Upper lobe of left lung (tissue), 6 donors: Measurements from ENCODE around the gene SNU13. TPM values are rescaled to one million over a fixed set of nuclear protein-coding genes. Genes with fewer than 3 reads are reported as not detected.

Source experiments
- ATAC-seq, 2 donors: fragments of 200-7000 bp; cut with Tn5 transposase; one replicate each; pipeline ENCODE4 v1.9.1; 2022; ENCODE audit warnings: mild to moderate bottlenecking in 2 of 2, moderate library complexity in 2 of 2; ENCODE audit not compliant: low FRiP score in 2 of 2
- DNase-seq, 2 donors: peaks; one replicate each; pipeline ENCODE4 v3.0.0-alpha.2; 2019 to 2020
- H3K27ac ChIP-seq, 4 donors: fragments of 200-600 bp; sonication (generic); one replicate each; pipeline ENCODE4 v1.5.1; 2016 to 2019
- H3K27me3 ChIP-seq, 4 donors: fragments of 200-600 bp; sonication (generic); one replicate each; pipeline ENCODE4 v1.5.1; 2017 to 2019
- H3K36me3 ChIP-seq, 4 donors: fragments of 200-600 bp; sonication (generic); one replicate each; pipeline ENCODE4 v1.5.1; 2016 to 2019
- H3K4me1 ChIP-seq, 4 donors: fragments of 200-600 bp; sonication (generic); one replicate each; pipeline ENCODE4 v1.5.1; 2018 to 2019
- H3K4me3 ChIP-seq, 4 donors: fragments of 200-600 bp; sonication (generic); one replicate each; pipeline ENCODE4 v1.5.1; 2017 to 2019; ENCODE audit warnings: mild to moderate bottlenecking in 2 of 4, moderate library complexity in 1 of 4
- H3K9me3 ChIP-seq, 4 donors: fragments of 200-600 bp; sonication (generic); one replicate each; pipeline ENCODE4 v1.5.1; 2018 to 2019
- EP300 ChIP-seq, 4 donors: sonication (generic); formaldehyde crosslinking; IDR thresholded peaks; one replicate each; pipeline ENCODE4 v1.5.1; 2017; ENCODE audit warnings: antibody characterized with exemption in 4 of 4, control low read depth in 2 of 4
- POLR2A ChIP-seq, 4 donors: fragments of 450-650 bp; IDR thresholded peaks; one replicate each; pipeline ENCODE4 v1.5.1; 2016 to 2017; ENCODE audit warnings: antibody characterized with exemption in 4 of 4, mild to moderate bottlenecking in 2 of 4
- POLR2AphosphoS5 ChIP-seq, 2 donors: sonication (generic); formaldehyde crosslinking; IDR thresholded peaks; one replicate each; pipeline ENCODE4 v1.5.1; 2017; ENCODE audit warnings: antibody characterized with exemption in 2 of 2
- WGBS, 2 donors: methylation state at CpG; one replicate each; pipeline ENCODE4 v1.1.5; 2017 to 2018; 5-methylcytosine and 5-hydroxymethylcytosine counted together
- total RNA-seq, 6 donors: library from RNA; depleted of rRNA in 4 of 6; stranded (reverse); fragments of >200 nt in 4 of 6; gene quantifications; one replicate each; pipeline versions ENCODE4 v1.1.0 to v1.2.1, GENCODE V29; 2016 to 2021
- TF ChIP-seq, protein P1 (sequence below), 6 experiments: fragments of 450-650 bp in 4 of 6; fragments of 200-600 bp in 2 of 6; sonication (generic) in 2 of 6; IDR thresholded peaks; one replicate each; pipeline ENCODE4 v1.5.1; 2016 to 2019; ENCODE audit warnings: antibody characterized with exemption in 6 of 6
- donor health status: DM: no; HTN: no; CAD: no; lungs with moderate emphysema.
- donor health status: DM: no; HTN: yes; CAD: no; lungs with severe emphysema.

SNU13 gene
- total RNA-seq, 6 donors from 2014 or later: 40.9 to 124 (median 92.0) TPM

DNA sequence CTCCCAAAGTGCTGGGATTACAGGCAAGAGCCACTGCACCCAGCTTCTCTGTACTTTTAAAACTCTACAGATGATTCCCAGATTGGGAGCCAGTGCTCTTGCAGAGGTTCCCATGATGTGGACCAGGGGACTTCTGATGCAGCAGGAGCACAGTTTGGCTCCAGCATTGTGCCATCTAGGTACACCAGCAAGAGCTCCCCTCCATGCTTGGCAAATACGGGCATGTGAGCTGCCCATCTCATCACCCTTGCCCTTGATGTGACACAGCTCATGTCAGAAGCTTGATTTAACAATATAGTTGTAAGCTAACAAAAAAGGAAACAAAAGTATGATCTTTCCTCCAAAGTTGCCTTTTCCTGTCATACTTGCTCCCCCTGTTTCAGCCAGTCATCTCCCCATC is 28.7 kb downstream of the SNU13 start:
- ATAC-seq (no peak), DNase-seq (no peak)
- 93 to 100% methylated on average over 1 of the region's 1 CpG for WGBS, 2 donors
- Histone ChIP-seq H3K27me3 (no peaks in the 10 kb centered on the region), H3K4me3 (no peak overlapping the region), H3K4me1 (no peaks in the 10 kb centered on the region), H3K36me3 (peaks cover 70 to 100% (median 86%) of the 10 kb centered on the region in 4 donors), H3K9me3 (no peaks in the 10 kb centered on the region), H3K27ac (no peak overlapping the region)
- no peak for TF ChIP-seq POLR2A (IDR thresholded peaks at IDR 0.05)

DNA sequence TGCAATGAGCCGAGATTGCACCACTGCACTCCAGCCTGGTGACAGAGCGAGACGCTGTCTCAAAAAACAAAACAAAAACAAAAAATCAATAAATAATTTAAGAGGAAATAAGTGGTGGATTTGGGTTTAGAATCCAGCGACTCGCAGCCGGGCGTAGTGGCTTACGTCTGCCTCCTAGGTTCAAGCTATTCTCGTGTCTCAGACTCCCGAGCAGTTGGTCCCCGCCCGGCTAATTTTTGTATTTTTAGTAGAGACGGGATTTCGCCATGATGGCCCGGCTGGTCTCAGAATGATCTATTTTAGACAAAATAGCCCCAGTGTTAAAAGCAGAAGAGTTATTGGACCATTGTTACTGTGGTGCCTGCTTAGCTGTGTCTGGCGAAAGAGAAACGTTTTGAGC is 29.8 kb downstream of the SNU13 start:
- Histone ChIP-seq H3K27ac (no peak overlapping the region), H3K27me3 (no peaks in the 10 kb centered on the region), H3K4me1 (no peaks in the 10 kb centered on the region), H3K9me3 (no peaks in the 10 kb centered on the region), H3K36me3 (peaks cover 79 to 100% (median 91%) of the 10 kb centered on the region in 4 donors), H3K4me3 (no peak overlapping the region)
- no peak for DNase-seq
- ATAC-seq: no peak
- TF ChIP-seq POLR2A (IDR thresholded peaks at IDR 0.05) (no peak), POLR2AphosphoS5 (IDR thresholded peaks at IDR 0.05) (no peak), EP300 (IDR thresholded peaks at IDR 0.05) (no peak)
- TF ChIP-seq, protein P1, sequence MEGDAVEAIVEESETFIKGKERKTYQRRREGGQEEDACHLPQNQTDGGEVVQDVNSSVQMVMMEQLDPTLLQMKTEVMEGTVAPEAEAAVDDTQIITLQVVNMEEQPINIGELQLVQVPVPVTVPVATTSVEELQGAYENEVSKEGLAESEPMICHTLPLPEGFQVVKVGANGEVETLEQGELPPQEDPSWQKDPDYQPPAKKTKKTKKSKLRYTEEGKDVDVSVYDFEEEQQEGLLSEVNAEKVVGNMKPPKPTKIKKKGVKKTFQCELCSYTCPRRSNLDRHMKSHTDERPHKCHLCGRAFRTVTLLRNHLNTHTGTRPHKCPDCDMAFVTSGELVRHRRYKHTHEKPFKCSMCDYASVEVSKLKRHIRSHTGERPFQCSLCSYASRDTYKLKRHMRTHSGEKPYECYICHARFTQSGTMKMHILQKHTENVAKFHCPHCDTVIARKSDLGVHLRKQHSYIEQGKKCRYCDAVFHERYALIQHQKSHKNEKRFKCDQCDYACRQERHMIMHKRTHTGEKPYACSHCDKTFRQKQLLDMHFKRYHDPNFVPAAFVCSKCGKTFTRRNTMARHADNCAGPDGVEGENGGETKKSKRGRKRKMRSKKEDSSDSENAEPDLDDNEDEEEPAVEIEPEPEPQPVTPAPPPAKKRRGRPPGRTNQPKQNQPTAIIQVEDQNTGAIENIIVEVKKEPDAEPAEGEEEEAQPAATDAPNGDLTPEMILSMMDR (IDR thresholded peaks at IDR 0.05): no peak
- 94 to 96% methylated on average over 17 of the region's 17 CpGs for WGBS, 2 donors

DNA sequence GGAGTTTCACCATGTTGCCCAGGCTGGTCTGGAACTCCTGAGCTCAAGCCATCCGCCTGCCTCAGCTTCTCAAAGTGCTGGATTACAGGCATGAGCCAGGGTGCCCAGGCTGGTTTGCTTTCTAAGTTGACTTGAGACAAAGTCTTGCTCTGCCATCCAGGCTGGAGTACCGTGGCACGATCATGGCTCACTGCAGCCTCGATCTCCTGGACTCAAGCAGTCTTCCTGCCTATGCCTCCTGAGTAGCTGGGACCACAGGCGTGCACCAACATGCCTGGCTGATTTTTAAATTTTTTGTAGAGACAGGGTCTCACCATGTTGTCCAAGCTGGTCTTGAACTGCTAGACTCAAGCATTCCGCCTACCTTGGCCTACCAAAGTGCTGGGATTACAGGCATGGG is 31.0 kb downstream of the SNU13 start:
- ATAC-seq (no peak), DNase-seq (no peak)
- Histone ChIP-seq H3K9me3 (no peaks in the 10 kb centered on the region), H3K36me3 (peaks cover 84 to 100% (median 92%) of the 10 kb centered on the region in 4 donors), H3K27ac (no peak overlapping the region), H3K4me1 (no peaks in the 10 kb centered on the region), H3K27me3 (no peaks in the 10 kb centered on the region), H3K4me3 (no peak overlapping the region)
- TF ChIP-seq EP300 (IDR thresholded peaks at IDR 0.05) (no peak), POLR2A (IDR thresholded peaks at IDR 0.05) (no peak)
- 98 to 100% methylated on average over 4 to 6 of the region's 6 CpGs for WGBS, 2 donors

DNA sequence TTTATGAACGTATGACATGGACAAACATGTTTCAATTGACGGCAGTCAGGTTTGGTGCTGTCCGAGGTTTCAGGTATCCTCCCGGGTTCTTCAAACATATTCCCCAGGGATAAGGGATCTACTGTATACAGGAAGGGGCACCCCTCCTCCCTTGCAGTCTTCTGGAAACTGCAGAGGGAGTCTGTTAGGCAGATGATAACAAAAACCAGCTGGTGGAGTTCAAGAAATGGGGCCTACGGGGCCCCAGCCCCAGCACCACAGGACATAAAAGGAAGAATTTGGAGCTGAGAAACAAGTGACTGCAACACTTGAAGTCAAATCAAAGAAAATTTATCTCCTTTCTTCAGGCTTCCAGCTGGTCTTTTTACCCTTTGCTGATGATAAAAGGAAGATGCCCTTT is 32.1 kb downstream of the SNU13 start:
- ATAC-seq (no peak), DNase-seq (no peak)
- no peaks in the 10 kb centered on the region for H3K4me1 ChIP-seq
- no peaks in the 10 kb centered on the region for H3K27me3 ChIP-seq
- H3K36me3 ChIP-seq: peaks cover 86 to 100% (median 93%) of the 10 kb centered on the region in 4 donors
- 78 to 79% methylated on average over 5 of the region's 5 CpGs for WGBS, 2 donors
- H3K27ac ChIP-seq: no peak overlapping the region
- H3K9me3 ChIP-seq: no peaks in the 10 kb centered on the region
- no peak for TF ChIP-seq POLR2A (IDR thresholded peaks at IDR 0.05)
- no peak for TF ChIP-seq EP300 (IDR thresholded peaks at IDR 0.05)
- TF ChIP-seq, protein P1 (IDR thresholded peaks at IDR 0.05): no peak
- TF ChIP-seq POLR2AphosphoS5 (IDR thresholded peaks at IDR 0.05): no peak
- no peak overlapping the region for H3K4me3 ChIP-seq

DNA sequence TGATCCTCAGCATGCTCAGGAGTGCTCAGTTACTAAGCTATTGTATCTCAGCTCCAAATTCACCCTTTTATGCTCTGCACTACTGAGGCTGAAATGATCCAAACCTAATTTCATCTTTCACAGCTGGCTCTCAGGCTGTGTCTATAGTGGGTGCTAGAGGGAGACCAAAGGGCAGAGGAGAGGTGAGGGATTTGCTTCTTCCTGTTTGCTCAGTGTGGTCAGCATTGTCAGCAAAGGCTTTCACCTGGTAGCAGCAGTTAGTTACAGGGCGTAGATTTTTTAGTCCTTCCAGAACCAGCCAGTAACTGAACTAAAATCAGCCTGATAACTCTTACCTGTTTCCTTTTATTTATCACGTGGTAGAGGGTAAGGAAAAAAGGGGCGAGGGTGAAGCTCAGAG is 34.3 kb downstream of the SNU13 start:
- ATAC-seq (no peak), DNase-seq (no peak)
- TF ChIP-seq EP300 (IDR thresholded peaks at IDR 0.05) (no peak), POLR2AphosphoS5 (IDR thresholded peaks at IDR 0.05) (no peak), POLR2A (IDR thresholded peaks at IDR 0.05) (no peak)
- TF ChIP-seq, protein P1 (IDR thresholded peaks at IDR 0.05): no peak
- H3K36me3 ChIP-seq: peaks cover 76 to 100% (median 92%) of the 10 kb centered on the region in 4 donors
- no peak overlapping the region for H3K27ac ChIP-seq
- 95 to 98% methylated on average over 3 of the region's 3 CpGs for WGBS, 2 donors
- H3K4me3 ChIP-seq: no peak overlapping the region
- no peaks in the 10 kb centered on the region for H3K27me3 ChIP-seq
- no peaks in the 10 kb centered on the region for H3K9me3 ChIP-seq
- no peaks in the 10 kb centered on the region for H3K4me1 ChIP-seq

DNA sequence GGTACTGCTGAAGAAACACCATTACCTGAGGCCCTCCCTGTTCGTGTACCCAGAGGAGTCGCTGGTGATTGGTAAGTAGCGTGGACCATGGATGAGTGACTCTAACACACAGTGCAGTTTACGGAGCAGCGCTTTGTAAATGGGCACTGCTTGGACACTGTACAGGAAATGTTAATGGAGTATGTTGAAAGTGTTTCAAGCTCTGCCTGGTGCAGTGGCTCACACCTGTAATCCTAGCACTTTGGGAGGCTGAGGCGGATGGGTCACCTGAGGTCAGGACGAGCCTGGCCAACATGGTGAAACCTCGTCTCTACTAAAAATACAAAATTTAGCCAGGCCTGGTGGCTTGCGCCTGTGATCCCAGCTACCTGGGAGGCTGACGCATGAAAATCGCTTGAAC is 37.8 kb downstream of the SNU13 start:
- Histone ChIP-seq H3K4me3 (no peak overlapping the region), H3K4me1 (no peaks in the 10 kb centered on the region), H3K36me3 (peaks cover 59 to 98% (median 86%) of the 10 kb centered on the region in 4 donors), H3K27ac (no peak overlapping the region), H3K9me3 (no peaks in the 10 kb centered on the region), H3K27me3 (no peaks in the 10 kb centered on the region)
- 93% methylated on average over 11 of the region's 11 CpGs for WGBS, 2 donors
- ATAC-seq: no peak
- TF ChIP-seq POLR2A (IDR thresholded peaks at IDR 0.05) (no peak), POLR2AphosphoS5 (IDR thresholded peaks at IDR 0.05) (no peak), EP300 (IDR thresholded peaks at IDR 0.05) (no peak)
- TF ChIP-seq, protein P1 (IDR thresholded peaks at IDR 0.05): no peak
- no peak for DNase-seq
